Suprapubic skin (tissue), 4 donors: ENCODE data around the gene RBP5.

ENCODE experiments used
- CTCF ChIP-seq, 2 donors: fragments of 200-600 bp in 1 of 2; fragments of 450-650 bp in 1 of 2; sonication (generic) in 1 of 2; IDR thresholded peaks; one replicate each; pipeline ENCODE4 v1.5.1; 2016 to 2019; ENCODE audit warnings: antibody characterized with exemption in 2 of 2, mild to moderate bottlenecking in 1 of 2, moderate library complexity in 1 of 2
- EP300 ChIP-seq: sonication (generic); formaldehyde crosslinking; IDR thresholded peaks from one replicate; pipeline ENCODE4 v1.6.1; 2017; ENCODE audit warnings: antibody characterized with exemption
- POLR2A ChIP-seq, 2 donors: fragments of 450-650 bp; IDR thresholded peaks; one replicate each; pipeline ENCODE4 v1.6.1; 2017; ENCODE audit warnings: antibody characterized with exemption in 2 of 2, mild to moderate bottlenecking in 2 of 2, moderate library complexity in 2 of 2
- POLR2AphosphoS5 ChIP-seq, 3 donors: sonication (generic); formaldehyde crosslinking; IDR thresholded peaks; one replicate each; pipeline ENCODE4 v1.6.1; 2017; ENCODE audit warnings: antibody characterized with exemption in 3 of 3

DNA sequence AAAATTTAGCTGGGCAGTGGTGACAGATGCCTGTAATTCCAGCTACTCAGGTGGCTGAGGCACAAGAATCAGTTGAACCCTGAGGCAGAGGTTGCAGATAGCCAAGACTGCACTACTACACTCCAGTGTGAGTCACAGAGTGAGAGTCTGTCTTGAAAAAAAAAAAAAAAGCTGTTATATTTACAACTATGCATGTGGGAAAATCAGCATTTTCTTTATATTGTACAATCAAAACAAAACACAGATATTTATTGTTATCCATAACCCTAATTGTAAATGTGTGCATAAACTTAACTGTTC lies 48.9 kb downstream of the RBP5 start:
- TF ChIP-seq CTCF (IDR thresholded peaks at IDR 0.05) (no peak), POLR2AphosphoS5 (IDR thresholded peaks at IDR 0.05) (no peak), EP300 (no peak), POLR2A (IDR thresholded peaks at IDR 0.05) (no peak)
